GM08714 (cell line): ENCODE results near the gene ASH1L.
"Not testable (repeated sequence)": the region's sequence is repeated elsewhere in the genome, so short reads cannot be mapped to it uniquely, and the experiment has no call there.

Experiments used
- H3K4me3 ChIP-seq: fragments of 200-500 bp; sonication (Bioruptor generic); 2 replicates; pipeline ENCODE4 v1.5.1; 2014; ENCODE audit warnings: mild to moderate bottlenecking, low read length, inconsistent platforms
- ZNF274 ChIP-seq: IDR thresholded peaks from 2 replicates; pipeline ENCODE4 v1.6.1; 2012; ENCODE audit warnings: mild to moderate bottlenecking, low read depth, low read length

Gene ASH1L, protein sequence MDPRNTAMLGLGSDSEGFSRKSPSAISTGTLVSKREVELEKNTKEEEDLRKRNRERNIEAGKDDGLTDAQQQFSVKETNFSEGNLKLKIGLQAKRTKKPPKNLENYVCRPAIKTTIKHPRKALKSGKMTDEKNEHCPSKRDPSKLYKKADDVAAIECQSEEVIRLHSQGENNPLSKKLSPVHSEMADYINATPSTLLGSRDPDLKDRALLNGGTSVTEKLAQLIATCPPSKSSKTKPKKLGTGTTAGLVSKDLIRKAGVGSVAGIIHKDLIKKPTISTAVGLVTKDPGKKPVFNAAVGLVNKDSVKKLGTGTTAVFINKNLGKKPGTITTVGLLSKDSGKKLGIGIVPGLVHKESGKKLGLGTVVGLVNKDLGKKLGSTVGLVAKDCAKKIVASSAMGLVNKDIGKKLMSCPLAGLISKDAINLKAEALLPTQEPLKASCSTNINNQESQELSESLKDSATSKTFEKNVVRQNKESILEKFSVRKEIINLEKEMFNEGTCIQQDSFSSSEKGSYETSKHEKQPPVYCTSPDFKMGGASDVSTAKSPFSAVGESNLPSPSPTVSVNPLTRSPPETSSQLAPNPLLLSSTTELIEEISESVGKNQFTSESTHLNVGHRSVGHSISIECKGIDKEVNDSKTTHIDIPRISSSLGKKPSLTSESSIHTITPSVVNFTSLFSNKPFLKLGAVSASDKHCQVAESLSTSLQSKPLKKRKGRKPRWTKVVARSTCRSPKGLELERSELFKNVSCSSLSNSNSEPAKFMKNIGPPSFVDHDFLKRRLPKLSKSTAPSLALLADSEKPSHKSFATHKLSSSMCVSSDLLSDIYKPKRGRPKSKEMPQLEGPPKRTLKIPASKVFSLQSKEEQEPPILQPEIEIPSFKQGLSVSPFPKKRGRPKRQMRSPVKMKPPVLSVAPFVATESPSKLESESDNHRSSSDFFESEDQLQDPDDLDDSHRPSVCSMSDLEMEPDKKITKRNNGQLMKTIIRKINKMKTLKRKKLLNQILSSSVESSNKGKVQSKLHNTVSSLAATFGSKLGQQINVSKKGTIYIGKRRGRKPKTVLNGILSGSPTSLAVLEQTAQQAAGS (N-terminal part only)

DNA sequence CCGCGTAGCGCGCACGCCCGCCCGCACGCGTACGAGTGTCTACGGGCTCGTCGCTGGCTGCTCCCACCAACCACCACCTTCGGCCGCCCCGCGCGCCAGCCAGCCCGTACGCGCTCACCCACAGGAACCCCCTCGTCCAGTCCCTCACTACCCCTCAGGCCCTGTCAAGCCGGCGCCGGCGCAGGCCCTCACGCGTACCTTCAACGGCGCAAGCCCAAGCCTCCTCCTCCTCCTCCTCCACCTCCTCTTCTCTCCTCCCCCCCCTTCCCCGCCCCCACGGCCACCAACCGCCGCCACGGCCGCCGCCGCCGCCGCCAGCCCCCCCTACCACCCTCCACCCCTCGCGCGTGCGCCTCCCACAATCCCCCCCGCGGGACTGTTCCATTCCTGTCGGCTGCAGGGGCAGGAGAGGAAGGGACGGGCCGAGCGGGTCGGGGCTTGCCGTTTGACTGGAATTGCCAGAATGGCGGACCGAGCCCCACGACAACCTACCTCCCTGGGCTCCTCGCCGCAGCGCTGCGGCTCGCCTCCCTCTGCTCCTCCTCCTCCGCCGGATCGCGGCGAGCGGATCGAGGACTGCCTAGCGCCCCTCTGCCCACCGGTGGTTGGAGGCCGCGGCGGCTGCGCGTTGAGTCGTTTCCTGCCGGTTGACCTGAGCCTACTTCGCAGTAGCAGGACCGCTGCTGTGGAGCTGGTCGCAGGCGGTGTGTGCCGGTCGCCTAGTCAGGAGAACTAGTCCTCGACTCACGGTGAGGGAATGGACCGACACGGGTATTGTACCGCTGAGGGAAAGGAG is at the start of gene ASH1L:
ASH1L (minus strand) TSS at position 223 of the 796 bp plus-strand sequence. CDS start 41,284 bp downstream, outside the sequence.
- no peak for TF ChIP-seq ZNF274
- peak within 1 kb of the TSS; percentile 92 for H3K4me3 ChIP-seq

DNA sequence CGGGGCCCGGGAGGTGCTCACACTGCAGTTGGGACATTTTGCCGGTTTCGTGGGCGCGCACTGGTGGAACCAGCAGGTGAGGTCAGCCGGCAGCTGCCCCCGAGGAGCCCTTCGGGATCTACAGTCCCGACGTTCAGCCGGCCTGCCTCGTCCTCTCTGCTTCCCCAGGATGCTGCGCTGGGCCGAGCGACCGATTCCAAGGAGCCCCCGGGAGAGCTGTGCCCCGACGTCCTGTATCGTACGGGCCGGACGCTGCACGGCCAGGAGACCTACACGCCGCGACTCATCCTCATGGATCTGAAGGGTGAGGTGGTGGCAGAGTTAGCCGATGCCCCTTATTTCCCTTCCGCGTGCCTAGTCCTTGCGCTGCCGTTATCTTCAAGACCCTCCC is 47.6 kb upstream of the ASH1L start:
- H3K4me3 ChIP-seq = peak overlapping the region; percentile 36; the same call in 1 of the 2 replicates

DNA sequence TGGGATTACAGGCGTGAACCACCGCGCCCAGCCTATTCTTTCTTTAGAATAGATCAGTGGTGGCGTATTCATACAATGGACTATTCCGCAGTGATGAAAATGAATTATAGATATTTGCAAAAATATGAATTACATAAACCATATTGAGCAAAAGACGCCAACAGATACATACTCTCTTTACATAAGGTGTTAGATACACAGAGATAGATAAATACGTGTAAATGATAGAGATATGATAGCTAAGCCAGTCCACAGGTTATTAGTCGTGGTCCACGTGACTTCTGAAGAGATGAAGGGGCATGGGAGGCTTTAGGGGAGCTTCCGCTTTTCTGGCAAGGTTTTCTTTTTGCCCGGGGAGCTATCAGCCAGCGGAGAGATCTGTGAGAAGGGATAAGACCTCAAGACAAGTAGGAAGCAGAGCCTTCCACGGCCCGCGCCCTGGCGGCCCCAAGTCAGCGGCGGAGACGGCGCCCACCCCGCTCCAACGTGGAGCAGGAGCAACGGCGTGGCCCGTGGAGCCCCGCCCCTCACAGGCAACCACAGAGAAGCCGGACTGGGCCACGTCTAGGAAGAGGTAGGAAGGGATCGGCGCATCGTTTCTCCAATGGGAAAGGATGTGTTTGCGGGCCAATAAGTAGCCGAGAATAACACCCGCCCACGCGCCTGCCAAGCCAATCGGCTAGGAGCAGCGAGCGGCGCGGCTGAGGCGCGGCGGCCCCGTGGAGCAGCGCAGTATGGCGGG is 47.1 kb upstream of the ASH1L start, which contains the start of gene MSTO1:
MSTO1 (plus strand) TSS at position 704 of the 742 bp plus-strand sequence; CDS start at position 735, 31 bp downstream.
- peak within 1 kb of the TSS; percentile 62 for H3K4me3 ChIP-seq
- no peak for TF ChIP-seq ZNF274

DNA sequence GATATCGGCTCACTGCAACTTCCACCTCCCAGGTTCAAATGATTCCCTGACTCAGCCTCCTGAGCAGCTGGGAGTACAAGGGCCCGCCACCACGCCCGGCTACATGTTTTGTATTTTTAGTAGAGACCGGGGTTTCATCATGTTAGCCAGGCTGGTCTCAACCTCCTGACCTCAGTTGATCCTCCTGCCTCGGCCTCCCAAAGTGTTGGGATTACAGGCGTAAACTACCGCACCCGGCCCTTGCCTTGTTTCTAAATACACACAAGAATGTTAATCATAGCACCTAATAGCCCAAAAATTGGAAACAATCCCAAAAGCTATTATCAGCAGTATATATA is 46.3 kb upstream of the ASH1L start:
- no peak for TF ChIP-seq ZNF274
- H3K4me3 ChIP-seq = no peak overlapping the region

DNA sequence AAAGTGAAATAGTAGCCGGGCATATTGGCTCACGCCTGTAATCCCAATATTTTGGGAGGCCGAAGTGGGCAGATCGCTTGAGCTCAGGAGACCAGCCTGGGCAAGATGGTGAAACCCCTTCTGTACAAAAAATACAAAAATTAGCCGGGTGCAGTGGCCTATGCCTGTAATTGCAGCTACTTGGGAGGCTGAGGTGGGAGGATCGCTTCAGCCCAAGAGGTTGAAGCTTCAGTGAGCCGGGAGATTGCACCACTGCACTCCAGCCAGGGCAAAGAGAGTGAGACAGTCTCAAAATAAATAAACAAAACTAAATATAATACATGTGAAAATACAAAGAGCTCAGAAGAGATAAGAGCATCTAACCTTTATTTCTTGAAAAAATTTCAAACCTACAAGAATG is 45.1 kb upstream of the ASH1L start:
- no peak overlapping the region for H3K4me3 ChIP-seq
- TF ChIP-seq ZNF274 = no peak

DNA sequence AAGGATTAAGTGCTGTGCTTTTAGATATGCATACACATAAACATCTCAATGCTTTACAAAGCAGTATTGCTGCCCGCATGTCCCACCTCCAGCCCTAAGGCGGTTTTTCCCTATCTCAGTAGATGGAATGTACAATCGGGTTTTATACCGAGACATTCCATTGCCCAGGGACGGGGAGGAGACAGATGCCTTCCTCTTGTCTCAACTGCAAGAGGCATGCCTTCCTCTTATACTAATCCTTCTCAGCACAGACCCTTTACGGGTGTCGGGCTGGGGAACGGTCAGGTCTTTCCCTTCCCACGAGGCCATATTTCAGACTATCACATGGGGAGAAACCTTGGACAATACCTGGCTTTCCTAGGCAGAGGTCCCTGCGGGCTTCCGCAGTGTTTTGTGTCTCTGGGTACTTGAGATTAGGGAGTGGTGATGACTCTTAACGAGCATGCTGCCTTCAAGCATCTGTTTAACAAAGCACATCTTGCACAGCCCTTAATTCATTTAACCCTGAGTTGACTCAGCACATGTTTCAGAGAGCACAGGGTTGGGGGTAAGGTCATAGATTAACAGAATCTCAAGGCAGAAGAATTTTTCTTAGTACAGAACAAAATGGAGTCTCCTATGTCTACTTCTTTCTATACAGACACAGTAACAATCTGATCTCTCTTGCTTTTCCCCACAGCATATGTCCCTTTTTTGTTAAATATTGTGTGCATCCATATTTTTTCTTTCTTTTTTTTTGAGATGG is 37.4 kb upstream of the ASH1L start:
- H3K4me3 ChIP-seq = not testable (repeated sequence)

DNA sequence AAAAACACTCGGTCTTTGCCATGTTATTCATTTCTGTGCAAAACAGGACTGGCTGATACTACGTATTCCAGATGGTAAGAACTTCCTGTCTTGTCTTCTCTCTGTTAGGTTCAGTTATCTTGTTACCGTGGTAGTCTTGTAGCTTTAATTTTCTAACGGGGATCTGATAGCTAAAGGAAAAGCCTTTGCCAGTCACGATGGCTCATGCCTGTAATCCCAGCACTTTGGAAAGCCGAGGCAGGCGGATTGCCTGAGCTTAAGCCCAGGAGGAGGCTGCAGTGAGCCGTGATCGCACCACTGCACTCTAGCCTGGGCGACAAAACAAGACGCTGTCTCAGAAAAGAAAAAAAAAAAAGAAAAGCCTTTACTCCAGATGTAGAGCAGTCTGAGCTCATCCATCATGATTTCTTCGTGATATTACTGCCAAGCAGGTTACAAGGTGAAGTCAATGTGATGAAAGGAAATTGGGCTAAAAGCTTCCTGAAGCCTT is 36.3 kb upstream of the ASH1L start:
- TF ChIP-seq ZNF274 = no peak
- peak overlapping the region; percentile 33; the same call in 1 of the 2 replicates for H3K4me3 ChIP-seq

DNA sequence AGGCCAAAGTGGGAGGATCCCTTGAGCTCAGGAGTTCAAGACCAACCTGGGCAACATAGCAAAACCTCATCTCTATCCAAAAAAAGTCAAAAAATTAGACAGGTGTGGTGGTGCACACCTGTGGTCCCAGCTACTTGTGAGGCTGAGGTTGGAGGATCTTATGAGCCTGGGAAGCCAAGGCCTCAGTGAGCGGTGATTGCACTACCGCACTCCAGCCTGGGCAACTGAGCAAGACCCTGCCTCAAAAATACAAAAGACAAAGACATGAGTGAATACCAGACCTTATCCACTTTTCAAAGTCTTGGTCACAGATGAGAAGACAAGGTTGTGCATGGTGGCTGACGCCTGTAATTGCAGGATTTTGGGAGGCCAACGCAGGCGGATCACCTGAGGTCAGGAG is 34.3 kb upstream of the ASH1L start:
- H3K4me3 ChIP-seq = no peak overlapping the region
- TF ChIP-seq ZNF274 = no peak

DNA sequence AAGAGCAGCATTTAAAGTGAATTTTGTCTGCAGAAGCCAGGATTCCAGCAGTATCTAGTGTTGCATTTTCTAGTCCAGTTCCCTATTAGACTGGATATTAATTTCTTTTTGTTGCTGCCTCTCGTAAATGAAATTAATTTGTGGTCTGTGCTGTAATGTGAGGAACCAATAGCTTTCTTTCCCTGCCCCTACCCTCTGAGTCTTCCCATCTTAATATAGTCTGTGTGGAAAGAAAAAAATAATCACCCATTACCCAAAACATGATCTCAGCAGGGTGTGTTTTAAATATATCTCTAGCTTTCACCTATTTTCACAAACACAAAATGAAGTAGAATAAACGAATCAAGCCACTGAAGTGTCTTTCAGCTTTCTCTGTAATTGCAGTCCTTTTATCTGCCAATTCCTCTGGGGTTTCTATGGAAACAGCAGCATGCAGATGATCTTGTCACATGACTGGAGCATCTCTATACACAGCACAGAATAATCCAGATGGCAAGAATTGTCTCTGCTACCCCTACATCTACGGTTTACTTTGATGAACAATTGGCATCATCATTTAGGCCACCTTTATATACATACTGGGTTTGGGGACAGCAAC is 33.4 kb upstream of the ASH1L start:
- H3K4me3 ChIP-seq = not testable (repeated sequence)

DNA sequence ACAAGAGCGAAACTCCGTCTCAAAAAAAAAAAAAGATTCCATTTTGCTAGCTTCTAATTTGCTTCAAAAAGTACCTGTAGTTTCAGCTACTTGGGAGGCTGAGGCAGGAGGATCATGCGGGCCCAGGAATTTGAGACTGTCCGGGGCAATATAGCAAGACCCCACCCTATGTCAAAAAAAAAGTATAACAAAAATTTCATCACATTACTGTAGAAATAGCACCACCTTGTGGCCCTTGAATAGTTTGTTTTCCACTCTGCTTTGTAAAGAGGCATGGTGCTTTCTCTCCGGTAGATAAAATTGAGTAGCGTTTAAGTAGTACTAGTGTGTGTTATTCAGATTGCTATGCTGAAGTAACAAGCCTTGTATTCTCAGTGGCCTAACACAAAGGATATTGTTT is 29.2 kb upstream of the ASH1L start:
- H3K4me3 ChIP-seq = no peak overlapping the region
- no peak for TF ChIP-seq ZNF274

DNA sequence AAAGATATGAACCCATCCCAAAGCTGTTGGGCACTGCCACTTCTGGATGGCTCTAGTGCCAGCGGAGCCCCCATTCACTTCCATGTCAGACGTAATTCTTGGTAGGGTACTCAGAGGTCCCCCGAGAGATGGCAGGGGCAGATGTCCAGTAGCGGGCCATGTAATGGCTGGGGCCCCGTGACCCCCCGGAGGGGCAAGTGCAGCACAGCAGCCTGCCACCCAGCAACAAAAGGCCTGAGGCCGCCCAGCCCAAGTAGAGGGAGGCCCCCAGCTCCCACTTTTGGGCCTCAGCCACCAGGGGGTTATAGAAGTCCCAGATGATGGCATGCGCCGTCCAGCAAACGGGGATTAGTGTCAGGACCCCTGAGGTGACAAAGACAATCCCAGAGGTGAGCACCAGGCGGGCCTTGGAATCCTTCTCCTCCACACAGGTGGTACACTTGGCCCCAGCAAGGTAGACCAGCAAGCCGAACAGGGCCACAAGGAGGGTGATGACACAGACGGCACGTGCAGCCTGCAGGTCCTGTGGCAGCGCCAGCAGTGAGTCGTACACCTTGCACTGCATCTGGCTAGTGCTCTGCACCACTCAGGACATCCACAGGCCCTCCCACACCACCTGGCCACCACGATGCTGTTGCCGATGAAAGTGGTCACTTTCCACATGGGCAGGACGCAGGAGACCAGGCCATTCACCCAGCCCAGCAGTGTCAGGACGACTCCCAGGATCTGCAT is 28.1 kb upstream of the ASH1L start:
- H3K4me3 ChIP-seq = not testable (repeated sequence)

DNA sequence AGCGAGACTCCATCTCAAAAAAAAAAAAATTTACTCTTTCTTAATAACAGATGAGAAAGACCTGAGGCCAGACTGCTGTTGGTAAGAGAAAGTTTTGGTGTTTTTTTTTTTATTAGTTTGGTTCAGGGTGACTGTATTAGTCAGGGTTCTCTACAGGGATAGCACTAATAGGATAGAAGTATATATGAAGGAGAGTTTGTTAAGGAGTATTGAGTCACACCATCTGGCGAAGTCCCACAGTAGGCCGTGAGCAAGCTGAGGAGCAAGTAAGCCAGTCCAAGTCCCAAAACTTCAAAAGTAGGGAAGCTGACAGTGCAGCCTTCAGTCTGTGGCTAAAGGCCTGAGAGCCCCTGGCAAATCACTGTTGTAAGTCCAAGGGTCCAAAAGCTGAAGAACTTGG is 26.7 kb upstream of the ASH1L start:
- not testable (repeated sequence) for H3K4me3 ChIP-seq

DNA sequence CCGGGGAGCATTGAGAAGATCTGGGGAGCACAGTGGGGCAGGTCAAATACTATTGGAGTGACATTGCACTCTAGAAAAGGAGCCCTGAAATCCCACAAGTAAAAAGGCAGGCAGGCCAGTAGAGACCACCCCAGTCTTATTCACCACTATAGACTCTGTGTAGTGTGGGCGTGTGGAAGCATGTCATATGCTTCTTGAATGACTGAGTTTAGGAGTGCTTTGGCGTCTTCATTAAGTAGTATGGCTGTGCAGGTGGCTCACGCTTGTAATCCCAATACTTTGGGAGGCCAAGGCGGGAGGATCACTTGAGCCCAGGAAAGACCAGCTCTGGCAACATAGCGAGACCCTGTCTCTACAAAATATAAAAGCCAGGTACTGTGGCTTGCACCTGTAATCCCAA is 21.2 kb upstream of the ASH1L start:
- not testable (repeated sequence) for H3K4me3 ChIP-seq

DNA sequence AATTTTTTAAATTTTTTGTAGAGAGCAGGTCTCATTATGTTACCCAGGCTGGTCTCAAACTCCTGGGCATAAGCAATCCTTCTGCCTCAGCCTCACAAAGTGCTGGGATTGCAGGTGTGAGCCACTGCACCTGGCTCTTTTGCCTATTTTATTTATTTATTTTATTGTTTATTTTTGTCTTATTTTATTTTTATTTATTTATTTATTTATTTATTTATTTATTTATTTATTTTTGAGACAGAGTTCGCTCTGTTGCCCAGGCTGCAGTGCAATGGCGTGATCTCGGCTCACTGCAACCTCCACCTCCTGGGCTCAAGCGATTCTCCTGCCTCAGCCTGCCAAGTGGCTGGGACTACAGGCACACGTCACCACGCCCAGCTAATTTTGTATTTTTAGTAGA is 13.0 kb upstream of the ASH1L start:
- H3K4me3 ChIP-seq = not testable (repeated sequence)
